Right atrium auricular region (tissue), 2 donors: ENCODE results near the gene RAMP3. TPM values are rescaled to one million over a fixed set of nuclear protein-coding genes. Genes with fewer than 3 reads are reported as not detected.

Source experiments
- DNase-seq: peaks from one replicate; pipeline ENCODE4 v3.0.0-alpha.2; 2019; ENCODE audit warnings: low spot score
- H3K27ac ChIP-seq, 2 donors: fragments of 200-600 bp; sonication (generic); 1 replicate in 1 of 2; 2 replicates in 1 of 2; pipeline ENCODE4 v1.5.1; 2016 to 2019
- H3K27me3 ChIP-seq, 2 donors: fragments of 200-600 bp; sonication (generic); one replicate each; pipeline versions ENCODE4 v1.5.1 to v1.6.0; 2017 to 2019
- H3K36me3 ChIP-seq: fragments of 200-600 bp; sonication (generic); one replicate; pipeline ENCODE4 v1.5.1; 2016
- H3K4me1 ChIP-seq, 2 donors: fragments of 200-600 bp; sonication (generic); one replicate each; pipeline versions ENCODE4 v1.5.1 to v1.6.0; 2017 to 2019
- H3K4me3 ChIP-seq, 2 donors: fragments of 200-600 bp; sonication (generic); 1 replicate in 1 of 2; 2 replicates in 1 of 2; pipeline ENCODE4 v1.5.1; 2017 to 2019; ENCODE audit warnings: mild to moderate bottlenecking in 1 of 2, moderate library complexity in 1 of 2
- H3K9me3 ChIP-seq, 2 donors: fragments of 200-600 bp; sonication (generic); one replicate each; pipeline ENCODE4 v1.5.1; 2019
- CTCF ChIP-seq, 2 donors: fragments of 200-600 bp; sonication (generic); IDR thresholded peaks; one replicate each; pipeline ENCODE4 v1.5.1; 2019; ENCODE audit warnings: antibody characterized with exemption in 2 of 2
- total RNA-seq, 2 donors: library from RNA; depleted of rRNA; stranded (reverse); fragments of >200 nt; gene quantifications; one replicate each; pipeline ENCODE4 v1.1.0, GENCODE V29; 2016

Gene RAMP3
- total RNA-seq, 2 donors from 2014 or later, result 62.0 to 77.2 TPM

- Histone ChIP-seq H3K4me3 (no peak overlapping the region), H3K27ac (no peak overlapping the region), H3K9me3 (no peaks in the 10 kb centered on the region), H3K4me1 (no peaks in the 10 kb centered on the region), H3K27me3 (no peaks in the 10 kb centered on the region), H3K36me3 (no peaks in the 10 kb centered on the region)
- no peak for TF ChIP-seq CTCF (IDR thresholded peaks at IDR 0.05)
- peak; percentile 42 for DNase-seq
Observed at GRCh38 chr7:45223078-45223477, 65.5 kb downstream of the RAMP3 start.

- Histone ChIP-seq H3K27ac (no peak overlapping the region), H3K36me3 (no peaks in the 10 kb centered on the region), H3K9me3 (no peaks in the 10 kb centered on the region), H3K27me3 (no peaks in the 10 kb centered on the region), H3K4me3 (no peak overlapping the region), H3K4me1 (no peaks in the 10 kb centered on the region)
- no peak for TF ChIP-seq CTCF (IDR thresholded peaks at IDR 0.05)
- DNase-seq, result peak; percentile 40
Observed at GRCh38 chr7:45223728-45224630, 66.4 kb downstream of the RAMP3 start.

- no peak for TF ChIP-seq CTCF (IDR thresholded peaks at IDR 0.05)
- H3K27me3 ChIP-seq, result no peaks in the 10 kb centered on the region
- H3K4me3 ChIP-seq, result no peak overlapping the region
- no peak overlapping the region for H3K27ac ChIP-seq
- H3K9me3 ChIP-seq, result no peaks in the 10 kb centered on the region
- H3K4me1 ChIP-seq, result no peaks in the 10 kb centered on the region
- H3K36me3 ChIP-seq, result no peaks in the 10 kb centered on the region
- DNase-seq, result peak; percentile 49
Observed at GRCh38 chr7:45224832-45225231, 67.2 kb downstream of the RAMP3 start.

- no peaks in the 10 kb centered on the region for H3K27me3 ChIP-seq
- TF ChIP-seq CTCF (IDR thresholded peaks at IDR 0.05), result no peak
- peak; percentile 4 for DNase-seq
- H3K27ac ChIP-seq, result no peak overlapping the region
- no peaks in the 10 kb centered on the region for H3K9me3 ChIP-seq
- no peaks in the 10 kb centered on the region for H3K36me3 ChIP-seq
- no peaks in the 10 kb centered on the region for H3K4me1 ChIP-seq
- no peak overlapping the region for H3K4me3 ChIP-seq
Observed at GRCh38 chr7:45225311-45225947, 67.8 kb downstream of the RAMP3 start.

GRCh38 chr7:45225948-45226335 is 68.4 kb downstream of the RAMP3 start:
- TF ChIP-seq CTCF (IDR thresholded peaks at IDR 0.05), result no peak
- no peaks in the 10 kb centered on the region for H3K4me1 ChIP-seq
- no peaks in the 10 kb centered on the region for H3K27me3 ChIP-seq
- DNase-seq, result peak; percentile 23
- no peaks in the 10 kb centered on the region for H3K36me3 ChIP-seq
- no peaks in the 10 kb centered on the region for H3K9me3 ChIP-seq
- no peak overlapping the region for H3K27ac ChIP-seq
- no peak overlapping the region for H3K4me3 ChIP-seq
